ENCODE data around the gene RPA3.

RPA3 gene

GRCh38 chr7:7732621-7733281 is 14.3 kb upstream of the RPA3 start:
- in situ Hi-C loops (cut with MboI; ENCODE audit: low sequenced_read_pairs), result no loop called here

DNA sequence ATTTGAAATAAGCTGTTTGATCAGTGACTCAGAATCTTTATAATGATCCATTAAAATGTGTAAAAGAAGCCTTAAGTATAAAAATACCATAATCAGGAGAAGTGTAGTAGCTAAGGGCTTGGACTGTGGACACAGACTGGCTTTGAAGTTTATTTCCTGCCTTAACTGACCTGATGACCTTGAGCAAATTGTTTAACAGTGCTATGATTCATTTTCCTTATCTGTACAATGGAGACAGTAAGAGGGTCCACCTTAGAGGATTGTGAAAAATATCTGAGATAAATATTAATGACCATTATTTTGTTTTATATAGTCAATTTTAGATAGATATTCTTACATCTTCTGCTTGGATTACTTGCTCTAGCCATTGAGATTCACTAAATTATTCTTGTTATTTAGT is 13.3 kb upstream of the RPA3 start:
- in situ Hi-C loops (cut with MboI; ENCODE audit: low sequenced_read_pairs), result no loop called here

GRCh38 chr7:7720750-7721621 is 2.6 kb upstream of the RPA3 start:
- in situ Hi-C loops (cut with MboI; ENCODE audit: low sequenced_read_pairs), result no loop called here

- in situ Hi-C loops (cut with MboI; ENCODE audit: low sequenced_read_pairs), result no loop called here
Observed at GRCh38 chr7:7720193-7720592, 1.8 kb upstream of the RPA3 start.

DNA sequence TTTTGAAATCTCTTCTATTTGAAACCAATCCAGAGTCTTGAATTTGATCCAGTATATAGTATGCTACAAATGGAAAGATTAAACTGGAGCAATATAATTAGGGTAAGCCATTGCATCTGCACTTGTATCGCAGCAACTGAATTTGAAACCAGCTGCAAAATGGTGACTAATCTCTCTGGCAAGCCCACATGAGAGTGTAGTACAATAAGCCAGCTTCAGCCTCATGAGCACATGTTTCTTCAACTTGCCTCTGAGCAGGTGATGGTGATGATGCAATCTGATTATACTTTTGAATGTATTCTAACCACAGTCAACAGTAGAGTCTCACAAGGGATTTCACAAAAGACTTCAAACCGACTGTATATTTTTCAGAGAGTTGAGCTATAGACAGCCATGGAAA is 829 bp upstream of the RPA3 start:
- in situ Hi-C loops (cut with MboI; ENCODE audit: low sequenced_read_pairs), result no loop called here

DNA sequence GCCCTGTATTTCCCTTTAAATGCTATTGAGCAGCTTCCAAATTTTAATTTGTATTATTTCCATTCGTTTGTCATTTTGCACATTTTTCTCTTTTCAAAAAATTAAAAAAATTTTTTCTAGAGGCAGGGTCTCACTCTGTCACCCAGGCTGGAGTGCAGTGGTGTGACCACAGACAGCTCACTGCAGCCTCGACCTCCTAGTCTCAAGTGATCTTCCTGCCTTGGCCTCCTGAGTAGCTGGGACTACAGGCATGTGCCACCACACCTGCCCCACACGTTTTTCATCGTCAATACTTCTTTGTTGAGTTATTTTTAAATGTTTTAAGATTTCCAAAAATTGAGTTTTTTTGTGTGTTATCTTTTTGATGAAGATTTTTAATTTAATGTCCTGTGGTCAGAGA is 4.7 kb downstream of the RPA3 start:
- in situ Hi-C loops (cut with MboI; ENCODE audit: low sequenced_read_pairs), result no loop called here

- in situ Hi-C loops (cut with MboI; ENCODE audit: low sequenced_read_pairs), result no loop called here
Observed at GRCh38 chr7:7710469-7710868, 7.9 kb downstream of the RPA3 start.

- in situ Hi-C loops (cut with MboI; ENCODE audit: low sequenced_read_pairs), result no loop called here
Observed at GRCh38 chr7:7709291-7709690, 9.1 kb downstream of the RPA3 start.

DNA sequence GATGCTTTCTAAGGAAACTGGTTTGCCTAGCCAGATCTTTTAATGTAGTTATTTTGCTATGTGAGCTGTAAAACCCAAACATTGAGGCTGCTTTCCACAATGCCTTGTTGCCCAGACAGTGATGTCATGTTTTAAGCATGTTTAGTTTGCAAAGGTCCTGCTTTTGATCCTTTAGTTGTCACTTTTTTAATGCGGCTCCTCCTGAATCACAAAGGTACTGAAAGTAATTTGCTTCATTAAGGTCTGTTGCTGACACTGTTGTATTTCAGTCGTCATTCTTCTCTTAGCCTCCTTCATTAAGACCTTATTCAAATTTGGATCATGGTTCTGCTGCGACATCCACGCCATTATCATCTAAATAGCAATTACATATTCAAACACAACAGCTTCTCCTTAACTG is 10.6 kb downstream of the RPA3 start:
- in situ Hi-C loops (cut with MboI; ENCODE audit: low sequenced_read_pairs), result no loop called here

DNA sequence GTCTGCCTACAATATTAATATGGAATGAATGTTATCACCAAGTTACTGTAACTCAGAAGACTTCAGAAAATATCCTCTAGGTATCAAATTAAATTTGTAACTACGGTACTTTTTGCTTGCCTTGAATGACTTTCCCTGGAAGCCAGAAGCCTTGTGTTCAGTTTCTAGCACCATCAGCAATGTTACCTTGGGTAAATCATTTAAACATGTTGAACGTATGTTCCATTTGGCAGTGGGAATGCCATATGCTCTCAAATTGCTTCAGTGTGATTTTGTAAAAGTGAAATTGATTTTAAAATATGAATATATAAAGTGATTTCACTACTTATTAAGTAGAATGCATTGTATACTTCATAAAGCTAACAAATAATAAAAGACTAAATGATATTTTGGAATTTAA is 11.2 kb downstream of the RPA3 start:
- in situ Hi-C loops (cut with MboI; ENCODE audit: low sequenced_read_pairs), result no loop called here

DNA sequence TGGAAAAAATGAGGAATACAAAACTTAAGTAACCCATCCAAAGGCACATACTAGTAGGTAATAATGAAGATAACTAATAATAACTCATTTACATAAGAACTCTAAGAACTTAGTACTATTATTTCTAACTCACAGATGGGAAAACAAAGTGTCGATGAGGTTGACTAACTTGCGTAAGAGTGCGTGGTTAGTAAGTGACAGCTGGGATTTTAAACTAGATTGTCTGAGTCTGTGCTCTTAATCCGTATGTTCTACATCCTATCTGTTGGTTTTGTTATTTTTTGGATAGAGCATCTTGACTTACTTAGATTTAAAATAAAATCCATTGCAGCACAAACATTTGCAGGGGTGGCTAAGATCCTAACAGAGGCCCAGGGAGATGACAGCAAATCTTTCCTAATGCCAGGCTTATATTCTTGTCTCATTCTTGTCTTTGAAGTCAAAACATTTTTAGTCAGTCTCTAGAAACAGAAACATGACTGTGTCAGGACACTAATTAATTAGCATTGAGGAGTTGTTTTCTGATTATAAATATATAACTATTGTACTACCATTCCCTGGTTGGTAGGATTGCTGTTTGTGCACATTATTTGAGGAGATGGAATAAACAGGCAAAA is 11.7 kb downstream of the RPA3 start:
- in situ Hi-C loops (cut with MboI; ENCODE audit: low sequenced_read_pairs), result no loop called here

- in situ Hi-C loops (cut with MboI; ENCODE audit: low sequenced_read_pairs), result no loop called here
Observed at GRCh38 chr7:7706101-7706511, 12.3 kb downstream of the RPA3 start.

GRCh38 chr7:7705318-7705717 is 13.1 kb downstream of the RPA3 start:
- in situ Hi-C loops (cut with MboI; ENCODE audit: low sequenced_read_pairs), result no loop called here

GRCh38 chr7:7704867-7705266 is 13.5 kb downstream of the RPA3 start:
- in situ Hi-C loops (cut with MboI; ENCODE audit: low sequenced_read_pairs), result no loop called here

GRCh38 chr7:7703427-7703826 is 15.0 kb downstream of the RPA3 start:
- in situ Hi-C loops (cut with MboI; ENCODE audit: low sequenced_read_pairs), result no loop called here

GRCh38 chr7:7702826-7703225 is 15.6 kb downstream of the RPA3 start:
- in situ Hi-C loops (cut with MboI; ENCODE audit: low sequenced_read_pairs), result no loop called here

- in situ Hi-C loops (cut with MboI; ENCODE audit: low sequenced_read_pairs), result no loop called here
Observed at GRCh38 chr7:7701527-7701926, 16.9 kb downstream of the RPA3 start.

GRCh38 chr7:7699970-7700369 is 18.4 kb downstream of the RPA3 start:
- in situ Hi-C loops (cut with MboI; ENCODE audit: low sequenced_read_pairs), result no loop called here

GRCh38 chr7:7699380-7699779 is 19.0 kb downstream of the RPA3 start:
- in situ Hi-C loops (cut with MboI; ENCODE audit: low sequenced_read_pairs), result no loop called here

DNA sequence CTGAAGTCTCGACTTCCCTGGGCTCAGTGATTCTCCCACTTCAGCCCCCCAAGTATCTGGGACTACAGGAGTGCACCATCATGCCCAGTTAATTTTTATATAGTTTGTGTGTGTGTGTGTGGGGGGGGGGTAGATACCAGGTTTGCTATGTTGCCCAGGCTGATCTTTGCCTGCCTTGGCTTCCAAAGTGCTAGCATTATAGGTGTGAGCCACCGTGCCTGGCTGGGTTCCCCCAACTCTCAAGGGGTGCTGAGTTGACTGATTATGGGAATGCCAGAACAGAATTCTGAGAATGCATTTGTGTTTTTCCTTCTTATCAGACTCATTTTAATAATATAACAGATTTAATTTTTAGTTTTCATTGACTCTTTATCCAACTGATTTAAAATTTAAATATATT is 19.5 kb downstream of the RPA3 start:
- in situ Hi-C loops (cut with MboI; ENCODE audit: low sequenced_read_pairs), result no loop called here

DNA sequence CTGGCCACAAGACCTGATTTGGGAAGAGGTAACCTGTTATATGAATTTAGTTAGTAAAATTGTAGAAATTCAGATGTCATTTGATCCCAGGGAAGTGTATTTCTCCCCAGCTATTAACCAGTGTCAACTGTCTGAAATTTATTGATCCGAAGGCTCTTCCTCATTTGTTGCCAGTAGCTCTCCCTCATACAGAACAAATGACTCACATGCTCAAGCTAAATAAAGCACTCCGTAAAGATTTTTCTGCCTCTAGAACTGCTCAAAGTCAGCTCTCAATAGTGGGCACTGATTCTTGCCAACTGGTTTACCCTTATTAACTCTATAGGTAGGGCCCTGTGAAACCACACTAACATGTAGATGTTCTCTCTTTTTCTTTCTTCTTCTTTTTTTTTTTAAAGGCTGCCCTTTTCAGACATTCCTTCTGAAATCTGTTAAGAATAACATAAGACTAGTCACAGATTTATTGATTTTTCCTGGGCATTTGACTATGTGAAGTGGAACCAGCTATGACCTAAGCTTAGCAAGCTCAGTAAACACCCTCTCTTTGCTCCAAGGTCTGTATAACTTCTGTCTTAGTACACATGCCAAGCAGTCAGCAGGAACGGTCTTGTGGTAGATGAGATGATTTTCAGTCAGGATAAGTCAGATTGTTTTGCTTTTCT is 21.8 kb downstream of the RPA3 start:
- in situ Hi-C loops (cut with MboI; ENCODE audit: low sequenced_read_pairs), result no loop called here

Measured in HL-60/S4 (cell line).